GM18498 (cell line): Measurements from ENCODE around the gene BICRA.
"Not testable (repeated sequence)": the region's sequence is repeated elsewhere in the genome, so short reads cannot be mapped to it uniquely, and the experiment has no call there.

Experiments
- ATAC-seq: cut with Tn5 transposase; IDR thresholded peaks from one replicate; pipeline ENCODE4 v1.9.1; 2021; ENCODE audit warnings: mild to moderate bottlenecking, moderate library complexity; ENCODE audit not compliant: unreplicated experiment

The BICRA gene

DNA sequence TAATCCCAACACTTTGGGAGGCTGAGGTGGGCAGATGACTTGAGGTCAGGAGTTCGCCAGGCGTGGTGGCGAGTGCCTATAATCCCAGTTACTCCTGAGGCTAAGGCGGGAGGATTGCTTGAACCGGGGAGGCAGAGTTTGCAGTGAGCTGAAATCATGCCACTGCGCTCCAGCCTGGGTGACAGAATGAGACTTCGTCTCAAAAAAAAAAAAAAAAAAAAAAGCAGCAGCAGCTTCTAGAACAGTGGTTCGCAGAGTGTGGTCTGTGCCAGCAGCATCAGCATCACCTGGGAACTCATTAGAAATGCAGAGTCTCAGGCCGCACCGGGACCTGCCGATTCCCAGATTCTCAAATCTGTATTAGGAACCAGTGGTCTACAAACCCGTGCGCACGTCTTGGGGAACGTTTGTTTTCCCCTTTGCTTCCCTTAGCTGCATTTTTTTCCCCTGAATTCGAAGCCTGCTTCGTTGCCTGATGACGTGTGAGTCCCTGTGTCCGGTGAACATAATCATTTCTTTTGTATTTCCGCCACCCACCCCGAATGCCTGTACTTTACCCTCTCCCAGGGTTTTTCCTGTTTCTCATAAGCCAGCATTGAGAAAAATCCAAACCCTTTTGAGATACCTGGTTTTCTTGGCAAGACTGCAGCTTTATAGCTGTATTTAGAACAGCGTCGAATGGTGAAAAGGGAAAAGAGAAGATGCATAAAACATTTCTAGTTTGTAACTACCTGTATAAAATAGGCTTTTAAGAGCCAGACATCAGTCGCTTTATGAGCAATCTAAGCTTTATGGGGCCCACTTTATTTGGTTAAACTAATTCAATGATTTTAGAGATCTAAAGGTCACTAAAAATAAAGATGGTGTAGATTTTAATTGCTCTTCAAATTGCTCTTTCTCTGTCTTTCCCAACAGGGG lies 49.8 kb downstream of the BICRA start:
- ATAC-seq, result no peak

DNA sequence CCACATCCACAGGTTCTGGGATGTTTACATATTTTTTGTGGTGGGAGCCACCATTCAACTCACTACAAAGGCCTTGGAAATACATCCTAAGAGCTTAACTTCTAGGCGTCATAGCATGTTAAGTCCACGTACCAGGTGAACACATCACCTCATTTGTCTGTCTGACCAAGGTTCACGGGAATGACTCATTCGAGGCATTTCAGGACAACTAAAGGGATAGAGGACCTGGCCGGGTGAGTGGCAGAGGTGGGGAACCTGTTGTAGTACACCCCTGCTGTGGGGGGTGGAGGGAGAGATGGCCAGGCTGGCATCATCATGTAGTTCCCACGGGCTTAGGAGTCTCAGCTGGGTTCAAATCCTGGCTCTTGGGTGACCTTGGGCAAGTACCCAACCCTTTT lies 51.5 kb downstream of the BICRA start:
- no peak for ATAC-seq

DNA sequence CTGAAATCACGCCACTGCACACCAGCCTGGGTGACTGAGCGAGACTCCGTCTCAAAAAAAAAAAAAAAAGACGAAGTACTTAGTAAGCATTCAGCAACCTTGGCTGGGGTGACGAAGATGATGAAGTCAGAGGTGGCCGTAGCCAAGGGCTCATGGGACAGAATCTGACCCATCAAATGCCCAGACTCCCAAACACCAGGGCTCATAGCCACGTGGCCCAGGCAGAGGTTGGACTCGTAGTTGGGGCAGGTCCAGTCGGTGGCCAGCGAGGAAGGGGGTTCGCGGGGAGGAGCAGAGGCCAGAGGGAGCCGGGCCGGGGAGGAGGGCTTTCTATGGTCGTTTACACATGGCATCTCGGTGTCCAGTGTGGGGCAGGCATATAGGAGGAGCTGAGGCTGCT lies 52.2 kb downstream of the BICRA start:
- ATAC-seq, result no peak

DNA sequence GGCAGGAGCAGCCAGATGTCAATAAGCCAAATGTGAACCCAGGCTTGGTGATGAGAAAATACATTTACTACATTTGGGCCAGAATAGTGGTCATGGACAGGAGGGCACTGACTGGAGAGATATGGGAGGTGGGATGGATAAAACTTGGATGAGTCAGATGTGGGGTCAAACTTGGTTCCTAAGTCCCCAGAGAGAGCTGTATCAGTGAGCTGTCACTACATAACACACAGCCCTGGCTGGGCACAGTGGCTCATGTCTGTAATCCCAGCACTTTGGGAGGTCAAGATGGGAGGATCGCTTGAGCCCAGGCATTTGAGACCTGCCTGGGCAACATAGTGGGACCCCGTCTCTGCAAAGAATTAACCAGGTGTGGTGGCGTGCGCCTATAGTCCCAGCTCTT lies 52.7 kb downstream of the BICRA start:
- no peak for ATAC-seq

DNA sequence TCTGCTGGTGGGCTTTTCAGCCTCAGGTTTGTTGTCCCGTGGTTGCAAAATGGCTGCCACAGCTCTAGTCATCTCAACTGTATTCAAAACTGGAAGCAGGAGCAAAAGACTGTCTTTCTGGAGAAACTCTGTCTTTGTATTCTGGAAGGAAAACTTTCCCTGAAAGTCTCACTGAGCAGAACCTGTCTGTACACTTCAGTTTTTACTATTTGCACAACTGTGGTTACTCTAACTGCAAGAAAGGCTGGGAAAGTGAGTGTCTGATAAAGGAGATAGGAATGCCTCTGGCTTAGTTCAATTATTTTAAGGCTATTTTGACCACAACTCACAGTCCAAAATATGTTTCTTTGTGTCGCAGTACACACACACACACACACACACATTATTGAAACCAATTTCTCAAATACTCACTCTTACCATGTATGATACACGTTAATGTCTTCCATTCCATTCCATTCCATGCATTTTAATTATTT lies 54.5 kb downstream of the BICRA start:
- ATAC-seq, result no peak

DNA sequence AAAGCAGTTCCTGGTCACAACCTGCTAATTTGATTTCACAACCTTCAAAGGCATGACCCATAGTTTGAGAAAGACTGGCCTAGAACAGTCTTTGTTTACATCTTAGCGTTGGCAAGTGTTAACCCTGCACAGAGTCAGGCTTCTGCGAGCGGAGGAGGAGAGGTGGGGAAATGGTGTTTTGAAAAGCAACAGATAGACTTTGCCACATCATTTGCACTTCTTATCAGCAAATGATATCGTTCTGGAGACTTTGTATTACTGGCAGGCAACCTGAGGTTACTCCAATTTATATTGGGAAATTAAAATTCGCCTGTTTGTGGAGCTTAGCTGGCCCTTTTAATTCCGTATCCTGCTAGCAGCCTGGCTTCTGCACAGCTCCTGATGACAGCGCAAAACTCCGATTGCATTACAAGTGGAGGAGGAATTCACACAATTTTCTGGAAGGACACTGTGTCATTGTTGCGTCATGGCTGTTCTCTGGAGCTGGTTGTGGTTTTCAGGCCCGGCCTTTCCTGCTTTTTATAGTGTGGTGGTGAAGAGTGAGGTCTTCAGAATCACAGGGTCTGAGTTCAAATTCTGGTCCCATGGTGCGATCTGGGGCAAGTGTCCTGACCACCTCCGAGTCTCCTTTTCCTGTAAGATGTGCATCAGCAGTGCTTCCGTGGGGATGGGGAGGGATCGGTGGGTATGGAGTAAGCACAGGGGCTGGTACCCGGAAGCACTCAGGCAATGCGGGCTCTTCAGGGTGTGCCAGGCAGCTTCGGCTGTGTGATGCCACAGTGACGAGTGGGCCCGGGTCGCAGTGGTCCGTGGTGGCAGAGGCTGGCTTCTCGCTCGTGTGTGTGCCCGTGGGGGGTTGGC lies 55.2 kb downstream of the BICRA start:
- ATAC-seq, result no peak

DNA sequence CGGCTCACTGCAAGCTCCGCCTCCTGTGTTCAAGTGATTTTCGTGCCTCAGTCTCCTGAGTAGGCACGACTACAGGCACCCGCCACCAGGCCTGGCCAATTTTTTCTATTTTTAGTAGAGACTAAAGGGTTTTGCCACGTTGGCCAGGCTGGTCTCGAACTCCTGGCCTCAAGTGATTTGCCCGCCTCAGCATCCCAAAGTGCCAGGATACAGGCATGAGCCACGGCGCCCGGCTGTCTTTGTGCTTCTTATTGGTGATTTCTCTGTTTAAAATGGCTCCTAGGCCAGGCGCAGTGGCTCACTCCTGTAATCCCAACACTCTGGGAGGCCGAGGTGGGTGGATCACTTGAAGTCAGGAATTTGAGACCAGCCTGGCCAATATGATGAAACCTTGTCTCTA lies 59.6 kb downstream of the BICRA start:
- not testable (repeated sequence) for ATAC-seq

DNA sequence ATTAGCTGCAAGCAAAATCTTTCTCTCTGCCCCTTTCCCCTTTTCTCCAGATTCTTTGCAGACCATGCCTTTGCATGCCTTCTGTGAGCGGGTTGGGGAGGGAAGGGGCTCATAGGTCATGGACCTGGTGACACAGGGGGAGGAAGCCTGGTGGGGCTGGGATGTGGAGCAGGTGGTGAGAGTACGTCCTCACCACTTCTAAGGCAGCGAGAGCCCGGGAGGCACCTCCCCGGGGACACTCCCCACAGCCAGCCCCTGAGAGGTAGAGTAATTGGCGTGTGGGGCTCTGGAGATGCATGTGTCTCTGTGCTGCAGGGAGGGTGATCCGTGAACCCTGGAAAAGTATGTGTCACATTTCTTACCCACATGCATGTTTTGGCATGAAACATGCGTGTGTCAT lies 61.8 kb downstream of the BICRA start:
- ATAC-seq, result no peak

DNA sequence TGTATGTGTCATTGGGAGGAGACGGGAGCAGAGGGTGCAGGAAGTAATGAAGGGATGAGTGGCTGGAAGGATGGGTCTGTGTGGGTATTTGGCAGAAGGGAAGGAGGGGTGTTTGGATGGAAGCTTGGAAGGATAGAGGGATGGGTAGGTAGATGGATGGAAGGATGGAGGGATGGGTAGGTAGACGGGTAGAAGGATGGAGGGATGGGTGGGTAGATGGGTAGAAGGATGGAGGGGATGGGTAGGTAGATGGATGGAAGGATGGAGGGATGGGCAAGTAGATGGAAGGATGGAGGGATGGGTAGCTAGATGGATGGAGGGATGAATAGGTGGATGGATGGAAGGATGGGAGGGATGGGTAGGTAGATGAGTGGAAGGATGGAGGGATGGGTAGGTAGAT lies 62.6 kb downstream of the BICRA start:
- no peak for ATAC-seq

DNA sequence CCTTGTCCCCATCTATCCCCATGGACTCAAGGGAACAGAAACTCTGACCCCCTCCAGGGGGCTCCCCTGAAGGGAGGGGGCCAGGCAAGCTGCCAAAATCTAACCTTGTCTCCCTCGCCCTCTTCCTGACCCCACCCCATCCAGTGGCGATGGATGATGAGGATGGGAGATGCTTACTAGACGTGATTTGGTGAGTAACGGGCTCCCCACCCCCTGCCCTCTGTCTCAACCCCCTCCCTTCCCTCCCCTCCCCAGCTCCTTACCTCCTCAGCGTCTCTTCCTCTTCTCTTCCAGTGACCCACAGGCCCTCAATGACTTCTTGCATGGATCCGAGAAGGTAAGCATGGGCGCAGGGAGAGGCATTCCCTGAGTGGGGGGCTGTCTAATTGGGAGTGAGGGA lies 64.5 kb downstream of the BICRA start:
- no peak for ATAC-seq

DNA sequence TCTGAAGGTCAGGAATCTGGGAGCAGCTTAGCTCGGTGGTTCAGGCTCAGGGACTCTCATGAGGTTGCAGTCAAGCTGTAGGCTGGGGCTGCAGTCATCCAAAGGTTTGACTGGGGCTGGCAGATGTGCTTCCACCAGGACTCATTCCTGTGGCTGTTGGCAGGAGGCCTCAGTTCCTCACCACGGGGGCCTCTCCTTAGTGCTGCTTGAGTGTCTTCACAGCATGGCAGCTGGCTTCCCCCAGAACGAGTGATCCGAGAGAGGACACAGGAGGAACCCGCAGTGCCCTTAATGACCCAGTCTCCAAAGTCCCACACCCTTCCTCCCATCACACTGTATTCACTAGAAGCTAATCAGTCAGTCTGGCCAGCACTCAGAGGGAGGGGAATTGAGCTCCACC lies 65.6 kb downstream of the BICRA start:
- ATAC-seq, result no peak

DNA sequence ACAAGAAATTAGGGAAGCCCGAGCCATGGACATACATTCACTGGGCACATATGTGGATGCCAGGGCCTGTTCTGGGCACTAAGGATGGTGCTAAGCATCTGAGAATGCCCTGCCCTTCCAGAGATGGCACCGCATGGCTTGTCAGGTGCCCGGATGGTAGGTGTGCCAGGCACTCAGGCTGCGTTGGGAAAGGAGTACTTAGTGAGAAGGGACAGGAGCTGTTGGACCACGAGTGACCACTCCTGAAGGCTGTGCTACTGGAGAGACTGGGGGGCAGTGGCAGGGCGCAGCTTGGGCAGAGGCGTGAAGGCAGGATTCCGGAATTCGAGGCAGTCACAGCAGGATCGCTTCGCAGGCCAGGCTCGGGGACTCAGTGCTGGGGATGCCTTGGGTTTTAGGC lies 66.3 kb downstream of the BICRA start:
- ATAC-seq, result no peak

DNA sequence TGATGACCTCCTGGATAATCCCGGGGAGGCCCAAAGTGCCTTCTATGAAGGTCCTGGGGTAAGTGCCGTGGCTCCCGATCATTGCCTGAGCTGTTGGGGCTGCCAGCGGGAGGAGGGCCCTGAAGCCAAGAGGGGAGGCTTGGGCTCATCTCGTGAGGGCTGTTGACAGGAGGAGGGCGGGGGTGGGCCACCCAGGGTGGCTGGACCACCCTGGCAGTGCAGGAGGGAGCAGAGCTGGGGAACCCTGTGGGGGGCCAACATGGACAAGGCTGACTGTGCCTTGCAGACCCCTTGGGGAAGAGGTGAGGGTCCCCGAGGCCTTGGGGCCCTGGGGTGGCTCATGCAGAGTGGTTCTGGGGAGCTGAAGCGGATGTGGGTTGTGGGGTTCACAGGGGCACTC lies 66.9 kb downstream of the BICRA start:
- ATAC-seq, result no peak

DNA sequence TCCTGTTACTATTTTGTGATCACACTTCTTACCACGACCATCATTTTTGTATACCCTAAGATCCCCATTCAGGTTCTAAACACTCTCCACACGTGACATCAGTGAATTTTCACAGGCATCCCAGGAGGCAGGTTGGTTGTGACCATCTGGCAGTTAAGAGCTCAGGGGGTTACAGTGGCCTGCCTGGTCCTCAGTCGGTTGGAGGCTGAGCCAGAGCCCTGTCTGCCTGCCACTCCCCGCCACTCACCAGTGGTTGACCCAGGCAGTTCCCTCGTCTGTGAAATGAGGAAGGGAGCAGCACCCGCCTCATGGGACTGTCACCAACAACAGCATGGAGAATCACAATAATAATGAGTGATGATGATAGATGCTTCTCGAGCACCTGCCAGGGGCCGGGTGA lies 67.9 kb downstream of the BICRA start:
- ATAC-seq, result no peak

DNA sequence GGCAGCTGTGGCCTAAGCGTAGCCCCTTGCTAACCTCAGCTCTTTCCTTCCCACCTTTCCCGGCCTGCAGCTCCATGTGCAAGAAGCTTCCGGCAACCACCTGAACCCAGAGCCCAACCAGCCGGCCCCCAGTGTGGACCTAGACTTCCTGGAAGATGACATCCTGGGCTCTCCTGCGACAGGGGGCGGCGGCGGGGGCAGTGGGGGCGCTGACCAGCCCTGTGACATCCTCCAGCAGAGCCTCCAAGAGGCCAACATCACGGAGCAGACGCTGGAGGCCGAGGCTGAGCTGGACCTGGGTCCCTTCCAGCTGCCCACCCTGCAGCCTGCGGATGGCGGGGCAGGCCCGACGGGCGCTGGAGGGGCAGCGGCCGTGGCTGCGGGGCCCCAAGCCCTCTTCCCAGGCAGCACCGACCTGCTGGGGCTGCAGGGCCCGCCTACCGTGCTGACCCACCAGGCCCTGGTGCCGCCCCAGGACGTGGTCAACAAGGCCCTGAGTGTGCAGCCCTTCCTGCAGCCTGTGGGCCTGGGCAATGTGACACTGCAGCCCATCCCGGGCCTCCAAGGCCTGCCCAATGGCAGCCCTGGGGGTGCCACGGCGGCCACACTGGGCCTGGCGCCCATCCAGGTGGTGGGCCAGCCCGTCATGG lies 70.4 kb downstream of the BICRA start:
- no peak for ATAC-seq

DNA sequence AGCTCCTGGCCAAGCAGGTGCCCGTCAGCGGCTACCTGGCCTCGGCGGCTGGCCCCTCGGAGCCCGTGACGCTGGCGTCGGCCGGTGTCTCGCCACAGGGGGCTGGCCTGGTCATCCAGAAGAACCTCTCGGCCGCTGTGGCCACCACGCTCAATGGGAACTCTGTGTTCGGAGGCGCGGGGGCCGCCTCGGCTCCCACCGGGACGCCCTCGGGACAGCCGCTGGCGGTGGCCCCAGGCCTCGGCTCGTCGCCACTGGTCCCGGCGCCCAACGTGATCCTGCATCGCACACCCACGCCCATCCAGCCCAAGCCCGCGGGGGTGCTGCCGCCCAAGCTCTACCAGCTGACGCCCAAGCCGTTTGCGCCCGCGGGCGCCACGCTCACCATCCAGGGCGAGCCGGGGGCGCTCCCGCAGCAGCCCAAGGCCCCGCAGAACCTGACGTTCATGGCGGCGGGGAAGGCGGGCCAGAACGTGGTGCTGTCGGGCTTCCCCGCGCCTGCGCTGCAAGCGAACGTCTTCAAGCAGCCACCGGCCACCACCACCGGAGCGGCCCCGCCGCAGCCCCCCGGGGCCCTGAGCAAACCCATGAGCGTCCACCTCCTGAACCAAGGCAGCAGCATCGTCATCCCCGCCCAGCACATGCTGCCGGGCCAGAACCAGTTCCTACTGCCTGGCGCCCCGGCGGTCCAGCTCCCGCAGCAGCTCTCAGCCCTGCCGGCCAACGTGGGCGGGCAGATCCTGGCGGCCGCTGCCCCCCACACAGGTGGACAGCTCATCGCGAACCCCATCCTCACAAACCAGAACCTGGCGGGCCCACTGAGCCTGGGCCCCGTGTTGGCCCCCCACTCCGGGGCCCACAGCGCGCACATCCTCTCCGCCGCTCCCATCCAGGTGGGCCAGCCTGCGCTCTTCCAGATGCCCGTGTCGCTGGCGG lies 71.3 kb downstream of the BICRA start:
- ATAC-seq, result no peak

DNA sequence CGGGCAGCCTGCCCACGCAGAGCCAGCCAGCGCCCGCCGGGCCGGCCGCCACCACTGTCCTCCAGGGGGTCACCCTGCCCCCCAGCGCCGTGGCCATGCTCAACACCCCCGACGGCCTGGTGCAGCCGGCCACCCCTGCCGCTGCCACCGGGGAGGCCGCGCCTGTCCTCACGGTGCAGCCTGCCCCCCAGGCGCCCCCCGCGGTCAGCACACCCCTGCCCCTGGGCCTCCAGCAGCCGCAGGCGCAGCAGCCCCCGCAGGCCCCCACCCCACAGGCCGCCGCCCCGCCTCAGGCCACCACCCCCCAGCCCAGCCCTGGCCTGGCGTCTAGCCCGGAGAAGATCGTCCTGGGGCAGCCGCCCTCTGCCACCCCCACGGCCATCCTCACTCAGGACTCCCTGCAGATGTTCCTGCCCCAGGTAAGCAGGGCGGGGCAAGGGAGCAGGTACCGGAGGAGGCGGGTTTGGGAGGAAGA lies 72.0 kb downstream of the BICRA start:
- ATAC-seq, result no peak

DNA sequence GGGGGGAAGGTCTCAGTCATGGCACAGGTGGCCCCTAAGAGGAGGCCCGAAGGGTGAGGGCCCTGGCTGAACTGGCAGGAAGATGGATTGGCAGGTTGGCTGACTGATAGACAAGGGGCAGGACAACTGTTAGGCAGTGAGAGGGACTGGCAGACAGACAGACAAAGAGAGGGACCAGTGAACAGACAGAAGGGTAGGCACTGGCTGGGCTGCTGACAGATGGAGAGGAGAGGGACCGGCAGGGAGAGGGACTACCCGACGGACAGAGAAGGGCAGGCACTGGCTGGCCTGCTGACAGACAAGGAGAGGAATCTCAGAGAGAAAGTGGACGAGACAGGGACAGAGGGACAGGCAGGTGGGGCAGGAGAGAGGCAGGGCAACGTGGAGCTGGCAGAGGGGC lies 72.5 kb downstream of the BICRA start:
- no peak for ATAC-seq

DNA sequence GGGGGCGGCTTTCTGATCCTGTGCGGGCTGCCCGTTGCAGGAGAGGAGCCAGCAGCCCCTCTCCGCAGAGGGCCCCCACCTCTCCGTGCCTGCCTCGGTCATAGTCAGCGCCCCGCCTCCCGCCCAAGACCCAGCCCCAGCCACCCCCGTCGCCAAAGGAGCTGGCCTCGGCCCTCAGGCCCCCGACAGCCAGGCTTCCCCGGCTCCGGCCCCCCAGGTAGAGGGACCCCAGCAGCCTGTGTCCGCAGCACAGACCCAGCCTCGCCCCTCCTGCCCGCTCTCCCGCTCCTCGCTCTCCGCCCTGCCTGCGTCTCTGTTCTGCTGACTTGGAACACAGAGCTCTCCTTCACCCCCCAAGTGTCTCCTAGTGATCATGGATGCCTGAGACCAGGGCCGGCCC lies 73.0 kb downstream of the BICRA start:
- no peak for ATAC-seq

DNA sequence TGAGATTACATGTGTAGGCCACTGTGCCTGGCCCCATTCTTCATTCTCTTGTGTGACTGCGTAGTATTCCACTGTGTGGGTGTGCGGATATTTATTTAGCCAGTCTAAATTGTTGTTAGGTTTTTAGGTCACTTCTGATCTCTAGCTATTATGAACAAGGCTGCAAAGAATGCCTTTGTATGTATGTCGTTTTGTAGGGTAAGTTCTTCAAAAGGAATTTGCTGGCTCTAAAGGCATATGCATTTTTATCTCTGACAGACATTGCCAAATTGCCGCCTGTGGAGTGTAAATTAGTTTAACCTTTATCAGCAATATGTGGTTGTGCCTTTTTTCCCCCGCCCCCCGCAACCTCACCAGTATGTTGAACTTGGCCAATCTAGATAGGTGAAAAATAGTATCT lies 74.0 kb downstream of the BICRA start:
- ATAC-seq, result no peak
